NCI-H526 (cell line): Measurements from ENCODE around the gene PAWR.
A peak's percentile ranks its signal among the peaks of the same experiment; 100 is the strongest.
"Not testable (repeated sequence)": the region's sequence is repeated elsewhere in the genome, so short reads cannot be mapped to it uniquely, and the experiment has no call there.

Experiments used
- DNase-seq, 2 experiments: peaks; one replicate each; lab custom pipeline; 2025; lab: John Stamatoyannopoulos, UW

The PAWR gene

DNA sequence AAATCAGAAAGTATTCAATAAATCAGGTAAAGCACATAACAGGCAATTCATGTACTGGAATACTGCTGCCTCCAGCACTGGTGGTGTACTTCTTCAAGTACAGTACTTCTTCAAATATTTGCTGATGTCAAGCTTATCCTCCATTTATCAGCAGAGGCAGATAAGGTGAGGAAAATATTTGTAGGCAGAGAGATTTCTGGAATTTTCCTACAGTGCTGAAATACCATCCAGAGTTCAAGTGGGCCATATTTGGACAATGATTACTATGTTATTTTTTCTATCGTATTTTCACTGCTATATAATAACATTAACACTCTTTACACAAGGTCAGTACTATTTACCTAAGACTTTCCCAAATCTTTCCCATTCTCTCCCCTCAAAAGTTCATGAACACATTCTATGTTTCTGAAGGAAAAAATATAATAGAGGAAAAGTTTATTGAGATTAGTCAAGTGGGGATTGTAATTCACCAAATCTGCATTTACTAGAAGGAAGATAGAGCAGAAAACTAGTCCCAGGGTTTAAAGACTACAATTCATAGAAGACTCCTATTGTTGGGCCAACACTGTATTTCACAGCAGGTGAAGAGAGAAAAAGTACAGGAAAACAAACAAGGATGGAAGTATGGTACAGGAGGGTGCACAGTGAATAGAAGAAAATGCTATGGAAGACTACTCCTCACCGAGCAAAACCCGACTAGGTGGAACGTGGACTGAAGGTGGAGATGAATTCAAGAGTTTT is 141.1 kb downstream of the PAWR start:
- no peak for DNase-seq

DNA sequence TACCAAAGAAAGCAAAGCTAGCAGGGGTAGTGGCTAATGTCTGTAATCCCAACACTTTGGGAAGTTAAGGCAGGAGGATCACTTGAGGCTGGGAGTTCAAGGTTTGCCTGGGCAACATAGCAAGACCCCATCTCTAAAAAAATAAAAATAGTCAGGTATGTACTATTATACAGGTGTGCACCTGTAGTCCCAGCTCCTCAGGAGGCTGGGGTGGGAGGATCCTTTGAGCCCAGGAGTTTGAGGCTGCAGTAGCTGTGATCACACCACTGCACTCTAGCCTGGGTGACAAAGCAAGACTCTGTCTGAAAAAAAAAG is 142.2 kb downstream of the PAWR start:
- no peak for DNase-seq

DNA sequence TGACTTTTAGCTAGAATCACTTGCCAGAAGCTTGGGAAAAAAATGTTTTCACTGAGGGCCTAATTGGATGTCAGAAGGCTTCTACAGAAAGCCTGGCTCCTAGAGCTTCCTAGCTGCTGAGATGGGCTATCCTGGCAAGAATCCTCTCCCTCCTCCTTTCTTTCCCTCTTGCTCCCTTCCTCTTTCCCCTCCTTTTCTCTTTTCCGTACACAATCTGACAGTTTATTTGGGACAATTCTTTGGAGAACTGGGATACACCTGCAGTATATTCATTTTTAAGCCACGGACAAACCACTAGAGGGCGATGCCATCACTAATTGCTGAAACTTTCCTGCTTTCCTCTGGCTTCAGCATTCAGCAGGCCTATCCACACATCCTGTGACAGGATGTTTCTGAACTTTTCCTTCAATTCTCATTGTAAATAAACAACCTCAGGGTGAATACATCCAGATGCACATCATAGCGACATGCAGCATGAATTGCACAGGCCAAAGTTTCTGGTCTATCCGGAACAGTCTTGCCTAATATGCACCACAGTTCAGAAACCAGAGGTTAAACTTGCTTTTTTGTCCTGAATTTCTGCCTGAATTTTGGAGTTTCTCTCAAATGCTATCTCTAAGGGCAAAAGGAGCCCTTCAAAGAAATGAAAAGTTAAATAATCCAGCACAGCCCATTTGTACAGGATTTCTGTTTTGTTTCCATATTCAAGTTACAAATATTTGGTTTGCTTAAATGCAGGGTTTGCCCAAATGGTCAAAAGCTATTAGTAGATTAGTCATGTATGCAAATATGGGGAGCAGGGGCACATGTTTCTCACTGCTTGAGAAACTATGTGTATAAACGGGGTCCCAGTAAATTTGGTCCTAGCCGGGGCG is 142.8 kb downstream of the PAWR start:
- peak; percentile 29 to 63 for DNase-seq

DNA sequence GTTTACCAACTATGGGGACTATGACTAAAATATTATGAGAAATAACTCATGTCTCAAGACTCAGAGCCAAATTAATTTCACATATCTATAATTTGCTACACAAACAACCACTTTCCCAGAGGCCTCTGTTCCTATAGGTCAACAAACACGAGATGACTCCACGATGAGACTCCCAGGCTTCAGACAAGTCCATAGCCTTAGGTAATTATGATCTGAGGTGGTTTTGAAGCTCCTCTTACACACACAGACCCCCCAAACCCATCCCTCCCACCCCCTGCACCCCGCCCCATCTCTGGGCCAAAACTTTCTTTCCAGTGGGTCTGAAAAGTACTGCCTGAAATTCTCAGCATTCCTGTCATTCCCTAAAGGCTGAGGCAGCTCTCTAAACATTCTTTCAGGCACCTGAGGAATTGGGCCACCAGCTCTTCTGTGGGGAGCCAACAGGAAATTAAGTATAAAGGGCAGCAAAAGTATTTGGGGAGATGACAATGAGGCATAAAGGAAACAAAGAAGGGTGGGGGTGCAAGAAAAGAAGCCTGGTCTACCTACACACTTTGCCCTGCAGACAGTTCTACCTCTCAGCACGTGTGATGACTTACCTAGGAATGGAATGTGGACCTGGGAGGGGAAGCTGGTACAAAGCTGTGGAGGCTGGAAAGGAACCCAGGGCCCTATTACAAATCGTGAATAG is 143.6 kb downstream of the PAWR start:
- no peak for DNase-seq

DNA sequence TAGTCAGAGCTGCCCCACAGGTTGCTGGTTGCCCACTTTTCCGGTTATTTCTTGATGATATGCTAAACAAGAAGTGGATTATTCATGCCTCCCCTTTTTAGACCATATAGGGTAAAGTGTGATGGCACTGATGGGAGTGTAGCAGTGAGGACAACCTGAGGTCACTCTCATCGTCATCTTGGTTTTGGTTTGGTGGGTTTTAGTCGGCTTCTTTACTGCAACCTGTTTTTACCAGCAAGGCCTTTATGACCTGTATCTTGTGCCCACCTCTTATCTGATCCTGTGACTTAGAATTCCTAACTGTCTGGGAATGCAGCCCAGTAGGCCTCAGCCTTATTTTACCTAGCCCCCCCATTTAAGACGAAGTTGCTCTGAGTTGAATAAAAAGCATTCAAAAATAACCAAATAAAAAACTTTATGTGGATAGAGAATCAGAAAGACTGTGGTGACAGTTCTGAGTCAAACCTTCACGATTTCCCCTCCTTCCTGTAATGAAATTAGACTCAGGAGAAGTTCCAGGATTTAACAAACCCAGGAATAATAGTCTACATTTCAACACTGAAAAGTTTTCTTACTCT is 144.2 kb downstream of the PAWR start:
- DNase-seq = no peak

DNA sequence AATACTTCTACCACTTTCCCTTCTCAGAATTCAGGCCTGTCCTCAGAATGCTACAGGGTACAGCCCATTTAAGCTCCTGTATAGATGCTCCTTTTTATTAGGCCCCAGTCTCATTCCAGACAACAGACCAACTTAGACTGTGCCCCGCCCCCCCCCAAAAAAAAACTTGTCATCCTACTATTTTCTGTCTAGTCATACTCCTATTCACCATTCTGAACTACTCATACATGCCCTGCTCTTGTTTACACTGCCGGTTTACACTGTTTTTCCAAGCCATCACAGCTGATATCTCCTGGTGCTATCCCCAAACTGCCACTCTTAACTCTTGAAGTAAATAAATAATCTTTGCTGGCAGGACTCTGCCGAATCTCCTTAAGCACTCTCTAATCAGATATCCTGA is 146.3 kb downstream of the PAWR start:
- not testable (repeated sequence) for DNase-seq

DNA sequence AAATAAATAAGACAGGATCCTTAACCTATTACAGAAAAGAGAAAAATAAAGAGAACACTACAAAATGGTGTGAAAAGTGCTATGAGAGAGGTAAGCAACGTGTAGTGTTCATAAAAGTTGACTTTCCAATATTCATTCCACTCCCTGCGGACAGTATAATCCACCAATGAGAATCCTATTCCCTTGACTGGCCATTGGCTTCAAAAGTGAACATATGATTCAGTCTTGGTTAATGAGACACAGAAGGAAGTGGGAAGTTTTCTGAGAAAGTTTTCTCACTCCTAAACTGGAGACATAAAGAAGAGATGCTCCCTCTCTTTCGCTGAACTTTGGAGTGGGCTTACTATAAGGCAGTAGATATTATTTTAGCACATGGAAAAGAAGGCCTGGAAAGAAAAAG is 153.1 kb downstream of the PAWR start:
- DNase-seq = no peak

DNA sequence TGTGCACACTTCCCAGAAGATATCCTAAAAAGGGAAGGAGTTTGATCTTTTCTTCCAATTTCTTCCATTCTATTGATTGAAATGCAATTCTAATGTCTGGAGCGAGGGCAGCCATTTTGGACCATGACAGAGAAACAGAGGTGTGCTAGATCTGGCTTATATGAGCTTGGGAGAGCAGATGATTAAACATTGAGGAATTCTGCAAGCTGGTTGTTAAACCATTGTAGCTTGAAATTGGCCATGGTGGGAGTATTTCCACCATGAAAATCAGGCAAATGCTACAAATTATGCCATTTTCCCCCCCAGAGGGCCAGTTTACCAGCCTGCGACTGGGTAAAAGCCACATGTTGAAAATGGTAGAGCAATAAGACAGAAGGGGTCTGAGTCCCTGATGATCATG is 155.0 kb downstream of the PAWR start:
- DNase-seq = no peak
